Uterus (tissue), 2 donors: ENCODE results near the gene DUSP28.

ENCODE experiments used
- CTCF ChIP-seq, 4 experiments: fragments of 200-600 bp in 2 of 4; fragments of 450-650 bp in 2 of 4; sonication (generic) in 2 of 4; IDR thresholded peaks; one replicate each; pipeline ENCODE4 v1.5.1; 2016 to 2019; ENCODE audit warnings: antibody characterized with exemption in 4 of 4, mild to moderate bottlenecking in 2 of 4, moderate library complexity in 1 of 4
- POLR2A ChIP-seq, 2 donors: fragments of 450-650 bp; IDR thresholded peaks; one replicate each; pipeline ENCODE4 v1.6.1; 2016; ENCODE audit warnings: antibody characterized with exemption in 2 of 2, mild to moderate bottlenecking in 1 of 2, moderate library complexity in 1 of 2

- TF ChIP-seq CTCF (IDR thresholded peaks at IDR 0.05): no peak
- no peak for TF ChIP-seq POLR2A (IDR thresholded peaks at IDR 0.05)
These were observed 22.0 kb upstream of the DUSP28 start for GRCh38 chr2:240538031-240538780.
